HG02870 (cell line): ENCODE data around the gene CRISPLD2.
"Not testable (repeated sequence)": the region's sequence is repeated elsewhere in the genome, so short reads cannot be mapped to it uniquely, and the experiment has no call there.

Experiments
- ATAC-seq: cut with Tn5 transposase; IDR thresholded peaks from one replicate; pipeline ENCODE4 v1.9.1; 2021; ENCODE audit warnings: mild to moderate bottlenecking, moderate library complexity; ENCODE audit not compliant: unreplicated experiment

CRISPLD2 gene

GRCh38 chr16:84926462-84926861, 106.7 kb downstream of the CRISPLD2 start:
- no peak for ATAC-seq

DNA sequence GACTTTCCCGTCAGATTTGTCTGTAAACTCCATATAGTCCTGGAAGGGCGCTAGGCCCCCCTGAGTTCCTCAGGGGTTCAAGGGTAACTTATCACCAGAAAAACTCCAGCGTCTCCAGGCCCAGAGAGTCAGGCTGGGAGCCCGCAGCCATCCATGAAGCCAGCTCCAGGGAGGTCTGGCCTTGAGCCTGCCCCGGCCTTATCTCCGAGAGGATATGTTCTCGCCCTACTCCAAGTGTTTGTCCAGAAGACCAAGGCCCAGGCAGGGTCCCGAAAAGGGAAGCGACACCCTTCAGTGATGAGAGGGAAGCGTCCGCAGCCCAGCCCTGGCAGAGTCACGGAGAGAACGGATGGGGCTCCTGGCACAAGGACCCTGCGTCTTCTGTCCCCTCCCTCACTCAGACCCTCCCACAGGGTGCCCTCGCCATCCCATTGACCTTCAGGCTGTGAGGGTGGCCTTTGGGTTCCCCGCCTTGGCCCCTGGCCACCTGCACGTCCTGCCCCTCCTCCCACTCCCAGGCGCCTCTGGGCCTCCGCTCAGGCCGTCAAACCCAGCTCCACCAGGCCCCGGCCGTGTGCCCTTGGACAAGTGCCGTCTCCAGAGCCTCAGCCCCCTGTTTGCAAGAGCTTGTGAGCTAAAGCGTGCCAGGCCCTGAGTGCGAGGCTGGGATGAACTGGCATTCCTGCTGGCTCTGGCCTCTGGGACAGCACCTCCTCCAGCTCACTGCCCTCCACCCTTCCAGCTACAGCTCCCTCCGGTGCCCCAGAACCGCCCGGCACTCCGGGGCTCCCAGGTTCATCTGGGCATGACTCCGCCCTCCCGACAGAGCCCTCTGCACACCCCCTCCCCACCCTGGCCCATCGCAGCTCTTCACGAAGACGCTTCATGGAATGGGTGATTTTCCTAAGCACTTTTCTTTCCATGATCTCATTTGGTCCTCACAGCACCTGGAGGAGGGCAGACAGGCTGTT, 108.1 kb downstream of the CRISPLD2 start:
- no peak for ATAC-seq

- ATAC-seq: no peak
Observed at GRCh38 chr16:84928679-84929420, 109.1 kb downstream of the CRISPLD2 start.

DNA sequence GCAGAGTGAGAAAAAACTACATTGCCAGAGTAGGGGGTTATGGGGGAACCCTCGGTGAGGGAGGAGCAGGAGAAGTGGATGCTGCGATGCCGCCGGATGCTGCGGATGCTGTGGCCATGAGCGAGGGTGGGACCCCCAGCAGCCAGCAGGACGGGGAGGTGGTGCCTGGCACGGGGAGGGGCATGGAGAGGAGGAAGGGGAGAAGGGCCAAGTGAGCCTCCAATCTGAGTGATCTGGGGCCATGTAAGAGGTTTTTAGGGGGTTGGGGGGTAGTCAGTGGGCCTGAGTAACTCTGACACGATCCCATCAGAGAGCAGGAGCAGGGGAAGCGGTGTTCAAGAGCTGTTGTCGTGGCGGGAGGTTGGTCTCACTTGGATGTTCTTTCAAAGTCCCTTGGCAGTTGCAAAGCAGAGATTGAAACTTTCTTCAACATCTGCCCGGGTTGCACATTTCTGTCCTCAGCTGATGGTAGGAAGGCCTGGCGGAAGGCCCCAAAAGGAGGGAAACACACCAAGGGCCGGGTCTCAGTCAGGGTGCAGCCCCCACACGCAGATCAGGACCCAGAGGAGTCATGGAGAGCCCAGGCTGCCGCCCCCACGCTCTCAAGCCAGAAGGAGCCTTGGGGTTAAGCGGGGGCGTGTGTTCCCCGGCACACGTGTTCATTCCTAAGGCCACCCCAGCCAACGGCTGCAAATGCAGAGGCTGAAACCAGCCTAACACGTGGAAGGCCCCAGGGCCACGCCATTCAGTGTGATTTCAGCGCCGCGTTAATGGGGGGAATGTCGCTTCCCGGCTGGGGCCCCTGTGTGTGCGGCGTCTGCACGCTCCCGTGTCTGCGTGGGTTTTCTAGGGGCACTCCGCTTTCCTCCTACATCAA, 109.9 kb downstream of the CRISPLD2 start:
- no peak for ATAC-seq

- no peak for ATAC-seq
Observed at GRCh38 chr16:84930298-84931106, 110.7 kb downstream of the CRISPLD2 start.

- no peak for ATAC-seq
Observed at GRCh38 chr16:84931107-84931494, 111.3 kb downstream of the CRISPLD2 start.

GRCh38 chr16:84931506-84931905, 111.7 kb downstream of the CRISPLD2 start:
- ATAC-seq: no peak

GRCh38 chr16:84932681-84933080, 112.9 kb downstream of the CRISPLD2 start:
- ATAC-seq: no peak

GRCh38 chr16:84933774-84934631, 114.2 kb downstream of the CRISPLD2 start:
- ATAC-seq: no peak

DNA sequence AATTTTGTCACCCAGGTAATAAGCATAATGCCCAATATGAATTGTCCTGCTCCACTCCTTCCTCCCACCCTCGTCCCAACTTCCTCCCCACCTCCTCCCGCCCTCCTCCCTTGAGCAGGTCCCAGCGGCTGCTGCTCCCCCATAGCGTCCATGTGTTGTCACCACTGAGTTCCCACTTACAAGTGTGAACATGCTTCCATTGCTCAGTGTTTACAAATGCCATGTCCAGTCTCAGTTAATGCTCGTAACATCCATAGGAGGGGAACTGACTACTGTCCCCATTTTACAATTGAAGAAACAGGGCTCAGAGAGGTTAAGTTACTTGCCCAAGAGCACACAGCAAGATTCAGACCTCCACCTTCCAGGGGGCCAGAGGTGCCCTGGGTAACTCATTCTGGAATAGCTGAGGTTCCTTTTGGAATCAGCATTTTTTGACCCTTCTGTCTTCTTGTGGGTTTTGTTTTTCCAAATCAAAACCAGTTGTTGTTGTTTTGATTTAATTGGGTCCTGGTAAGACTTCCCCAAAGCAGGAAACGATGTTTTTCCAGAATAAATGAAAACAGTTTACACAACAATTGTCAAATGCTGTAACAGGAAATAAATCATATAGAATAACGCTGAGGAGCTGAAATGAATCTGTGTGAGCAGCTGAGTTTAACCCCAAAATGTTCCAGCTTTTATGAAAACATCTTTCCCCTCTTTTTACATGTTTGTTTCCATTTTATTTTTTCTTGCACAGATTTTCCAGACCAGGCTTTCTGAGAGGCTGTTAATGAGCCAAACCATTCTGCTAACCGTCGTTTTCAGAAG, 117.6 kb downstream of the CRISPLD2 start:
- no peak for ATAC-seq

DNA sequence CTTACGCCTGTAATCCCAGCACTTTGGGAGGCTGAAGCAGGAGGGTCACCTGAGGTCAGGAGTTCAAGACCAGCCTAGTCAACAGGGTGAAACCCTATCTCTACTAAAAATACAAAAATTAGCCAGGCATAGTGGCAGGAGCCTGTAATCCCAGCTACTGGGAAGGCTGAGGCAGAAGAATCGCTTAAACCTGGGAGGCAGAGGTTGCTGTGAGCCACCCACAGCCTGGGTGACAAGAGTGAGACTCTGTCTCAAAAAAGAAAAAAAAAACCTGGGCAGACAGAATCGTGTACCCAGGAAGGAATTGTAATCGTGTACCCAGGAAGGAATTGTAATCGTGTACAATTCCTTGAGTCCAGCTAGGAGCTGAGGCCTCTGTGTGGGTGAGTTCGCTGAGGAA, 118.8 kb downstream of the CRISPLD2 start:
- ATAC-seq: not testable (repeated sequence)

GRCh38 chr16:84940670-84941551, 121.1 kb downstream of the CRISPLD2 start:
- no peak for ATAC-seq

DNA sequence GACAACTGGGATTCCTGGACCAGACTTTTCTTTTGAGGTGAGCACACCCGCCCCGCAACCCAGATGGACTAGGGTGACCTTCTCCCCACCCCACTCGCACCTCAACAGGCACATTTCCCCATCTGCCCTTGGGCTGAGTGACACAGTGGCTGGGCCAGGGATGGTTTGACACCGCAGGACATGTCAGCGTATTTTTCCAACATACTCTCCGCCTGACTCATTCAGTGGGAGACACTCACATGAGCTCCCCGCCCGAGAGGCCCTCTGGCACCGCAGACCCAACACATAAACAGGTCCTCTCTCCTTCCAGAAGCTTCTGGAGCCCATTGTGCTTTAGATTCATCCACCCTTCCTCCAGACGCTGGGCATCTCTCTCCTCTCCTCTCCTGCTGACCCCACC, 122.1 kb downstream of the CRISPLD2 start:
- ATAC-seq: no peak

GRCh38 chr16:84942786-84943185, 123.0 kb downstream of the CRISPLD2 start:
- ATAC-seq: no peak

DNA sequence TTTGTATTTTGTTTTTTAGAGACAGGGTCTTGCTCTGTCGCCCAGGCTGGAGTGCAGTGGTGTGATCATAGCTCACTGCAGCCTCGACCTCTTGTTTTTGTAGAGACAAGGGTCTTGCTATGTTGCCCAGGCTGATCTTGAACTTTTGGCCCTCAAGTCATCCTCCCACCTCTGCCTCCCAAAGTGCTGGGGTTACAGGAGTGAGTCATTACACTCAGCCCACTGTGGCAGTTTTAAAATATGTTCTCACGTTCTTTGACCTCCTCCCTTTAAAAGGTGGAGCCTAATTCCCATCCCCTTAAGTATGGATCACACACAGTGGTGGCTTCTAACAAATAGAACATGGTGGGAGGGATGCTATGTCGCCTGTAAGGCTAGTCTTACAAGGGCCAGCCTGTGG, 123.8 kb downstream of the CRISPLD2 start:
- no peak for ATAC-seq

DNA sequence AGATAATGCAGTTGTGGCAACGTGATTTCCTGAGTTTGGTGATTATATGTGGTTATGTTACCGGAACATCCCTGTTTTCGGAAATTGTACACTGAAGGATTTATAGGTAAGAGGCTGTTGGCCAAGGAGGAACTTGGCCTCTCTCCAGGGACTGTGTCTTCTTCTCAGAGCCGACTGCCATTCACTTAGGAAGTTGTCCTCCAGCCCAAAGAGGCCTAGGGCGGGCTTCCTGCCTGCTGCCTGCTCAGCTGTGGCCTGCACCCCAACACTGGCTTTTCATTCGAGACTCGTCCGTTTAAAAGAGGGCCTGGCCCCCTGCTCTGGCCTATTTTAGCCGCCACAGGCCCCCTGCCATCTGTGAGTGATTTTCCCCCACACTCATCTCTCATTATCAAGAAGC, 127.2 kb downstream of the CRISPLD2 start:
- no peak for ATAC-seq
